ENCODE data around the gene FAM228B.
"Not testable (repeated sequence)": the region's sequence is repeated elsewhere in the genome, so short reads cannot be mapped to it uniquely, and the experiment has no call there.

FAM228B gene

DNA sequence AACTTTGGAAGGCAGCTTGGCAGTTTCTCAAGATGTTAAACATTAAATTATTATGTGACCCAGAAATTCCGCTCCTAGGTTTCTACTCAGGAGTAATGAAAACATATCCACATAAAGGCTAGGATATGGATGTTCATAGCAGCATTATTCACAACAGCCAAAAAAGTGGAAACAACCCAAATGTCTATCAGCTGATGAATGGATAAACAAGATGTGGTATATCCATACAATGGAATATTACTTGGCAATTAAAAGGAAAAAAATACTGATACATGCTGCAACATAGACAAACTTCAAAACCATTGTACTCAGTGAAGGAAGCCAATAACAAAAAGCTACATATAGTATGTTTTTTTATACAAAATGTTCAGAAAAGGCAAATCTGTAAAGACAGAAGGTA is 39.2 kb downstream of the FAM228B start:
- DNase-seq = no peak

DNA sequence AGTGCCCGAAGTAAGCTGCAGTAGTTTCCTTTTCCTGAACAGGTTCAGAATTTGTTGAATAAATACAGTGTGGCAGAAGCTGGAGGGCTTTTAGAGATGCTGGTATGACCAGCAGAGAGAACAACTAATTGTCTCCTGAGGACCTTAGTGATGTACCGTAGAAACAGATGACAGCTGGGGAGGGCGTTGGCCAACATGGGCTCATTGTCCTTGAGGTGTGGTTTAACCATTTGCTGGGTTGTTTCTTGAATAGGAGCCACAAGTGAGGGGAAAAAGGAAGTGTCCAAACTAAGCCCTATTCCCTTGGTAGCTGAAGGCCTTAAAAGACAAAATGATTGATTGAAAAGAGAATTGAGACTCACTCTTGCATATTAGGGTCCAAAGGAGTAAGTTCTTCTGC is 39.9 kb downstream of the FAM228B start:
- DNase-seq = no peak

DNA sequence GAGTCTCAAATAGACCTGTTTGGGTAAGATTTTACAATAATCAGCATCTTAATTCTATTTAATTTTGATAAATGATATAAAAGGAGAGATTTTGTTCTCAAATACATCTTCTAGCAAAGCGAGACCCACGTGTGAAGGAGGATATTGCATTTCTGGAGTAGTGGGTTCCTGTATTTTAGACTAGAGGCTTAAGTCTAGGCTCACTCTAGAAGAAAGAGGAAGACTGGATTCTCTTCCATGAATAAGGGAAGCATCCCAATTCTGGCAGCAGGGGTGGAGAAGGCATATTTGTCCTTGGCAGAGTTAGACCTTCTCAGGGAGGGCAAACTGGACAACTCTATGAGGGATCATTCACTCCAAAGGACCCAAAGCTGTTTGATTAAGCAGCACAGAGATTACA is 40.3 kb downstream of the FAM228B start:
- no peak for DNase-seq

DNA sequence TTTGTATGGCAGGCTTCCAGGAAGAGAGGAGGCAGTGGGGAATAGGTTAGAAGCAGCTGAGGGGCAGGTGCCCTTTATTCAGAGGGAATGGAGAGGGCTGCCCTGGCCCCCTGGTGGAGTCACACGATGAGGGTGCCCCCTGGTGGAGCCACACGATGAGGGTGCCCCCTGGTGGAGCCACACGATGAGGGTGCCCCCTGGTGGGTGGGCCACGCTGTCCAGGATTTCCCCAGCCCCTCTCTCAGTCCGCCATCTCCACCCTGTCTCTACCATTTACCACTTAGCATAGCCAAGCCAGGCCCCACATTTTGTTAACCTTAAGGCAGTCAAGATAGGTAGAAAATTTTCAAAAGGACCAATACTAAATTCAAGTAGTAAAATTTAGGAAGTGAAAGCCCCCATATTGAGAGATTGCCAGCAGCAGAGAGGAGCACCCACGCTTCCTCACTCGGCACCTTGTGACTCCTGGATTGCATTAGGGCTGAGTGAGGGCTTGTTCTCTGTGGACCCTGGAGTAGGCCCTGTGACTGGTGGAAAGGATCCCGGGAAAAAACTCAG is 41.2 kb downstream of the FAM228B start:
- no peak for DNase-seq

DNA sequence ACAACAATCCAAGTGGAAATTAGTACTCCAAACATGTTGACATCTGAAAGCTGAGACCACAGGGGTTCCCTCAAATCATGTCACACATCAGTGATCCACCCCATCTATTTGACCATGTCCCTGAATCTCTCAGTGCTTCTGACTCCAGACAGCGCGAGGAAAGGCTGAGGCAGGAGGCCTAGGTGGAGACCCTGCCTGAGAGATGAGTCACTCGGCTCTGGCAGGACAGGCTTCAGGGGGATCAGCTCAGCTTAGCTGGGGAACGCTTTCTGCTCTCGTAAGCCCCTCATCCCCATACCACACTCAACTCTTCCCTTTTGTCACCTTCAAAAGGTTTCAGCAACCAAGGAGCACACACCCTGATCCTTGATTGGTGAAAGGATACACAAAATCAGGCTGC is 45.8 kb downstream of the FAM228B start:
- no peak for DNase-seq

DNA sequence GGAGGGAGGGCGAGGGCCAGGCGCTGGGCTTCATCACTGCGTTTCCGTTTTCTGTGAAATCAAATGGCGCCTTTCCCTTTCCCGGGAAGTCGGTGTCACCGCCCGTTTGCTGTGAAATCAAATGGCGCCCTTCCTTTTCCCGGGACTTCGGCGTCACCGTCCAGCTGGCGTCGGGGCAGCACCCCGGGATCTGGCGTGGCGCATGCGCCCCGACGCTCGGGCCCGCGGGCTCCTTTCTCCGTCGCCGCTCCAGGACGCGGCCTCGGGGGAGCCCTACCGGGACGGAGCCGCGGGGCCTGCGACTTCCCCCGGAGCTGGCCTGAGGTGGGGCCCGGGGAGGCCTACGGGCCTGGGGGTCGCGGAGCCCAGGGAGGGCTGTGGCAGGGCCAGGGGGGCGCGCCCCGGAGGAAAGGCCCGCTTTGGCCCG is 51.6 kb downstream of the FAM228B start, which contains the start of gene FAM228A:
FAM228A (plus strand) TSS at position 203 of the 427 bp plus-strand sequence. CDS start 428 bp downstream, outside the sequence.
- no peak for DNase-seq

DNA sequence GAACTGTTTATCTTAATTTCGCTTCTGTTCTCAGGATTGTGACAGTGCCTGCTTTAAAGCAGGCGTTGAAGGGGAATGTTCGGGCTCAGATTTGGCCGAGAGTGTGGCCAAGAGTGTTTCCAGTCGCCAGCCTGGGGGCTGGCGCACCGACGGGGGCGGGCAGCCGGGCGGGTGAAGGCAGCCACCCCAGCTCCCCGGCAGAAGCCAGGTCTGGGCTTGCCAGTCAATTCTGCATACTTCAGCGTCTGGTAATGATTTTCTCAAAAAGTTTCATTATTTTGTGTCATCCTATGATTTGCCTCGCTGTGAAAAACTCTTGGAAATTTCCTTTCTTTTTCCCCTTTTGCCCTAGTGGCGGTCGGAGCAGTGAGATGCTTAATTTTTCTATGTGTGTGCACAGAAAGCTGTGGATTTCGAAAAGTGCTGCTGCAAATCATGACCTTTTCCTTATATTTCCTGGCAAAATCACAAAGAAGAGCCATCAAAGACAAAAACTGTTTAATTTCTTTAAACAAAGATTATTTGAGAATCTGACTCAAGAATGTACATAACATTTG is 52.4 kb downstream of the FAM228B start:
- no peak for DNase-seq

DNA sequence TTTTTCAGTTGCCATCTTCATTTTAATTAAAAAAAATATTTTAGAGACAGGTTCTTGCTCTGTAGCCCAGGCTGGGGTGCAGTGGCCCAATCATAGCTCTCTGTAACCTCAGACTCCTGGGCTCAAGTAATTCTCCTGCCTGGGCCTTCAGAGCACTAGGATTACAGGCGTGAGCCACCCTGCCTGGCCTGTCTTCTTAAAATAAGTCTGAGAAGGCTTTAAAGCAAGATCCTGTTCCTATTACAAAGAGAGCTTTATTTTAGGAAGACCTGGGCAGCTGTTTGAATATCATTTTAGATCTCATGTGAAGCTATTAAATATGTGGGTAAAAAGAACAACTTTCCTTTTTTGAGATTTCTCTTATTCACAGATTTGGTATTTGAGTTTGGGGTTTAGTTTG is 53.1 kb downstream of the FAM228B start:
- no peak for DNase-seq

DNA sequence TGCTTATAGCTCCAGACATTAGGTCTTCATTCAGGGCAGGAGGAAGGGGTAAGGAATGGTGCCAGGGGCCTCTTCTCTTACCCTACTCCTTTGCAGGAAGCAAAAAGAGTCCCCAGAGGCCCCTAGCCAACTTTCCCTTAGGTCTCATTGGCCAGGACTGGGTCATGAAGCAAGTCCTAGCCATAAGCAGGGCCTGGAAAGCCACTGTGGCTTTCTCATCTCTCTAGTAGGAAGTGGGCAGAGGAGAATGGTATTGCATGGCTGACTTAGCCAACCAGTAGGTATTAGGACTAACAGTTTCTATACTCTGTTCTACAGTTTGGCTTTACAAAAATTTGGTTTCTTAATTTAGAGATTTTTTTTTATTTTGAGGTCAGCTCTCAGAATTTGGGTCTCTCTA is 56.4 kb downstream of the FAM228B start:
- DNase-seq = no peak

DNA sequence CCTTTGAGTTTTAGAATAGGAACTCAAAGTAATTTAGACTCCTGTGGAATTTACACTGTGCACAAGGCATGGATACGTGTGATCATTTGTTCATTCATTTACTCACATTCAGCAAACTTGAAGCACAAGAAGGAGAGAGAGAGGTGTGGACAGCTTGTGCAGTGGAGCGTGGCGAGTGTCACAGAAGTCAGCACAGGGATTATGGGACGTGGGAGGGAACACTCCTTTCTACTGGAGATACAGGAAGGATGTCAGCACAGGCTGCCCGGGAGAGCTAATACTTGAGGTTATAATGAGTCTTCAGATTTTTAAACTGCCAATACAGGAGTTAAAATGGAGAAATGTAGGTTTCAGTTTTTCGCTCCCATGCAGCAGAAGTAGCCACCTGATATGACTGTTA is 58.6 kb downstream of the FAM228B start:
- peak in 1 of 2 experiments; percentile 4 for DNase-seq

DNA sequence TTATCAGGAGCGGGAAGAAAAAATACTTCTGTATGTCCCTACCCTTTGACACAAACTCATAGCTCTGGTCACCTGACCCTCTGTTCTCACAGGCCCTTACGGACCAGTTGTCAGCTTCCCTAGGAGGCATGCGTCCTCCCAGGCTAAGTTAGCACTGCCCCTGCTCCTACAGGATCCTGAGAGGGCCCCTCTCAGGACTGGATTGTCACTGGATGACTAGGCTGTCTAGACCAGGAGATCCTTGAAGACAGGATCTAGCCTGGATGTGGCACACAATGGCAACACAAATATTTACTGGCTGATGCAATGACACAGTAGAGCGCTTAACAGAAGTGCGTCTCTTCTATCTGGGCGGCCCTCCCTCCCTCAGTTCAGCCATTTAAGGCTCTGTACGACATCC is 59.2 kb downstream of the FAM228B start:
- no peak for DNase-seq

DNA sequence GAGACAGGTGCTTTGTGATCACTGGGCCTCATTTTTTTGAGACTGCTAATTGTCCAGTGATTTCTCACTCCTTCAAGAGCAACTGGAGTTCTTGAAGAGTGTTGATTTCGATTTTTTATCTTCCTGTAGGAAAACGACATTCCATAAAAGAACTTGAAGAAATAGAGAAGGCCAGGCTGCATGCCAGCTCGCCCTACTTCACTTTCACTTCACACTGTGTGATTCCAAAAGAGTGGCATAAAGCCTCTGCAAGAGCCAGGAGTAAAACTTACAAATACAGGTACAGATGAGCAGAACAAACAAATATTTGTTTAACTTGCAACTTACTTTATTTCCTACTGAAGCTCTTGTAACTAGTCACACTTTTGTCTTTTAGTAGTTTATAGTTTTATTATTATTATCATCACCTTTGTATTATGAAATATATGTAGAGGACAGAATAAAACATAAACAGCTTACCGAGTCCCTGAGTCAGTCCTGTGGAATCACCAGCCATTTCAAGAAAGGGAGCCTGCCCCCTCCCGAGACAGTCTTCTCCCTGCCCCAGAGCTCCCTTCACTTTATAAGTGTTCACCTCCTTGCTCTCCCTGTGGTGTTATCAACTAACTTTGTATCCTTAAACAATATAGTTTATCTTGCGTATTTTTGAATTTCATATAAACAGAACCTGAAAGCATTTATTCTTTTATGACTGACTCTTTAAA is 60.2 kb downstream of the FAM228B start:
- no peak for DNase-seq

DNA sequence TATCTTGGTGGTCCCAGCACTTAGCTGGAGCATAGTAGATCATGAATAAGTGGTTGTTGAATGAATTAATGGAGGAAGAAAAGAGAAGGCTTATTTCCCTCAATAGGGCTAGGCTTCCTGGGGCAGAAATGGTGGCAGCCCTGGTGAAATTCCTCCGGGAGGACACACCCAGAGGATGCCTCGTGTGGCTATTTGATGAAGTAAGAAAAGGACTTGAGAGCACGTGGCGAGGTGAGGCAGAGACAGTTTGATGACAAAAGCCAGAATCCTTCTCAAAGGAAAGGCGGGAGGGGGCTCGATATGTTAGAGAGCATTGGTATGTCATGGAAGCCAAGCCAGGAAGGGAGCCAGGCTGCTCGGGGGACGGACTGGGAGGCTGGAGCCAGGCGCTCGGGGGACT is 66.3 kb downstream of the FAM228B start:
- DNase-seq = no peak

DNA sequence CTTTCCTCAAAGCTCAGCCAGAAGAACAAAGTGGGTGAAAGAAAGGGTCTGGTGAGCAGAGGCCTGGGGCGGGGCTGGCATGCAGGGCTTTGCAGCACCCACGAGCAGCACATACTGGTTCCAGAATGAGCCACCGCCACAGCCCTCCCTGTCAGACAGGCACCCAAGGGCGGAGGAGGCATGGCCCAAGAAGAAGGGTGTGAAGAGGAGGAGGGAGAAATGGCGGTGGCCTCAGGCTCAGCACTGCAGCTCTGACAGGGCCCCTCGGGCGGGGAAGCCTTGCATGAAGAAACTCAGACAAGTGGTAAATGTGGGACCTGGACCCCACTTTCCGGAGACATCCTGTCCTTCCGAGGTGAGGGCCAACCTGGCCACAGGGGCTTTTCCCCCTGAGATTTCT is 67.2 kb downstream of the FAM228B start:
- DNase-seq = no peak

DNA sequence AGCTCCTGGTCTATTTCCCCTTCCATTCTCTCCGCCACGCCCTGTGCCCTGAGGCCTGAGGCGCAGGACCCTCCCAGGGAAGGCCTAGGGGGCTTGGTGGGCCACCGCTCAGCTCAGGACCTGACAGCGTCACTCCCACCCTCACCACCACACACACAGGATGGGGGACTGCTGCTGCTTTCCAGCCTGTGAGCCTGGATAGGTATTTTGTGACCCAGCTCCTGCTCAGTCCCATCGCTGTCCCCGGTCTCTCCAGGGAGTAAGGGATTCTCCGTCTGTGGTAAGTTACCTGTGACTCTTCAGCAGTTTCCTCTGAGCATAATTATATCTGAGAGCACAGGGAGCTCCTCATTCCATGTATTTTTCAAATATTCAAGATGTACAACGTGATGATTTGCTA is 67.9 kb downstream of the FAM228B start:
- no peak for DNase-seq

DNA sequence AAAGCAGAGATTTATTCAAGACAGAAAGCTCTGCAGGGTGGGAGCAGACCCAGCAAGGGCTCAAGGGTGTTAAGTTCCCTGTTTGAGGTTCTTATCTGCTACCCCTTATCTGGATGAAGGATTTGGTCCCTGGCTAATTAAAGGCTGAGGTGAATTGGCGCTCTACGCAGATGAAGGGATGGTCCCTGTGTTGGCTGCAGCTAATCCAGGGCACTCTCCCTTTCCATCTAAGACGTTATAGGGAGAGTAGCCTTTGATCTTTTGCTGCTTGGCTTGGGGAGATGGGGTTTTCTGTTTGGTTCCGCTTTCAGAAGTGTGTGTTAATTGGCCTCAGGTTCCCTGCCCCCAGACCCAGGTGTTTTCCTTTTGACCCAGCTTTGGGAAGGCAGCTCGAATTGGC is 68.6 kb downstream of the FAM228B start:
- no peak for DNase-seq

DNA sequence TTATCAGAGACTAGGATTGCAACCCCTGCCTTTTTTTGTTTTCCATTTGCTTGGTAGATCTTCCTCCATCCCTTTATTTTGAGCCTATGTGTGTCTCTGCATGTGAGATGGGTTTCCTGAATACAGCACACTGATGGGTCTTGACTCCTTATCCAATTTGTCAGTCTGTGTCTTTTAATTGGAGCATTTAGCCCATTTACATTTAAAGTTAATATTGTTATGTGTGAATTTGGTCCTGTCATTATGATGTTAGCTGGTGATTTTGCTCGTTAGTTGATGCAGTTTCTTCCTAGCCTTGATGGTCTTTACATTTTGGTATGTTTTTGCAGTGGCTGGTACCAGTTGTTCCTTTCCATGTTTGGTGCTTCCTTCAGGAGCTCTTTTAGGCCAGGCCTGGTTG is 73.9 kb downstream of the FAM228B start:
- DNase-seq = not testable (repeated sequence)

DNA sequence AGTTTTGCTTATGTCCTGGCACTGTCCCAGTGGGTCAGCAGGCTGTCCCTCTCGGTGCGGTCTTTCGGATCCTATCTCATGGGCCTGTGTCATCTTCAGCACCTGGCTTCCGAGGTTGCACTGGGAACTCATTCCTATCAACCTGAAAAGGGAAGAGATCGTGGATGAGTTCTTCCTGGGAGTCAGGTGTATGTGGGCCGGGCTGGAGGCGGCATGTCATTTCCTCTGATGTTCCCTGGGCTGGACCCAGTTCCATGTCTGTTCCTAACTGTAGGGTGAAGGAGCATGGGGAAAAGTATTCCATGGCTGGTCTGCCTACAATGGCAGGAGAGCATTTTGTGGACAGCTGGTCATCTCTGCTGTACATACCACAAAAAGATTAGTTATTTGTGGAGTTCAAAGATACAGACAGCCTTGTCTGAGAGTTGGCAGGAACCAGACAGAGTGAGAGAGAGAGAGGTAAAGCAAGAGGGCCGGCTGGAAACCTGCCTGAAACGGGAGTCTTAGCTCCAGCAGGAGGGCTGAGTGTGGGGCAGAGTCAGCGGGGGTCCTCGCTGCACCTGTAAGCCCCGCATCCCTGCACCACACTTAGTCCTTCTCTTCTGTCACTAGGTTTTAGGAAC is 76.8 kb downstream of the FAM228B start:
- DNase-seq = no peak

DNA sequence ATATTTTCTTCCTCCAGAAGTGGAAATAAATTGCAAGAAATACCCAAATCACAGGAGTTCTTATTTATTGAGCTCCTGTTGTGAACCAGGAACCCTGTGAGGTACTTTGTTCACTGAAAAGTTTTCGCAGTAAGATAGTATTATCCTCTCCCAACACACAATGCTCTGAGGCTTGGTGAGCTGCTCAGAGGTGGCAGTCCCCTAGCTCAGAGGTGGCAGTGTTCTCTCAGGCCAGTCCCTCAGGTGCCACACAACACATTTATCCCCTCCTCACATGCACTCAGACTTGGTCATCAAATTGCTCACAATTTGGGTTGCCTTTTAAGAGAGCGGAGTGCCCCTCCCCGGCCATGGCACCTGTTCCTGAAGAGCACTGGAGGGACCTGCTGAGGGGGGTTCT is 77.5 kb downstream of the FAM228B start:
- DNase-seq = no peak

DNA sequence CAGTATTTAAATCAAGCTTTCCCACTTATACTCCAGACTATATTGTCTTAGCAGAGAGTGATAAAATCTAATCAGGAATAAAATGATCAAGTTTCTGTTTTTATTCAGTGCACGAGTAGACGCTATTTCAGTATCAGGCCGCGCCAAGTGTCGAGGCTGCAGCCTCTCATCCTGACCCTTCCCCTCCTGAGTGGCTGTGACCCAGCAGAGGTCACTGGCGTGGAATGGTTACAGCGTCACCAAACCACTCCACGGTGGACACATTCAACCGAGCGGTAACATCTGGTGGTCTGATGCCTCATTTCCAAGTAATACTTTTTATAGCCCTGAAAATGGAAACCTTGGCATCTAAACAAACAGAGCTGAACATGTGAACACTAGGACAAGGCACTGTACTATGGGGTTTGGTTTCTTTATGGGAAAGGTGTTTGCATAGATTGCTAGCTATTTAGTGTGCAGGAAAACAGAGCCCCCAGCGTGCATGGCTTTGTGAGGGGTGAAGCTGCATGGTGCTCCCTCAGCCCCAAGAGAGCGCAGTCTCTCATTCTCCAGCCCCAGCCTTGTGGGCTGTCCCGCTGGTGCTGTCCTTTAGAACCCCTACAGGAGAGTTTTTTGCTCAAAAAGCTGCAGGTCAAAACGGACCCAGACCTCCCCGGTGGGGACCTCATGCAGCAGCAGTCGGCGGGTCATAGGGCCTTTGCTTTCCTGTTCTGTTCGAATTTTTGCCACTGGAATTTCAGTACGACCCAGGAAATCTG is 79.9 kb downstream of the FAM228B start:
- no peak for DNase-seq

DNA sequence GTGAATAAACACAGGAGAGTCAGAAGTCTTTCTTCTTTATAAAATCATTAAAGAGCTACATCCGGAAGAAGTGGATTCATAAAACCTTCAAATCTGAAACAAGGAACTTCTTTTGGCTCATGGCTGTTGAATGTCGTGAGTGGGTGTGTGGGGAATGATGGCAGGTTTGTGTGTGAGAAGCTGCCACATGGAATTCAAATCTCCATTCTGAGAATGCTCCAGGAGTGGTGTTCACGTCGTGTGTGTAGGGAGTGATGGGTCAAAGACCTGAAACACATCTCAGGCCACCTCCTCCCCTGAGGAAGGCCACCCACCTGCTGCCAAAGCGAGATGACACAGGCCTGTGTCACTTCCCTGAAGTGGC is 80.5 kb downstream of the FAM228B start:
- DNase-seq = no peak

DNA sequence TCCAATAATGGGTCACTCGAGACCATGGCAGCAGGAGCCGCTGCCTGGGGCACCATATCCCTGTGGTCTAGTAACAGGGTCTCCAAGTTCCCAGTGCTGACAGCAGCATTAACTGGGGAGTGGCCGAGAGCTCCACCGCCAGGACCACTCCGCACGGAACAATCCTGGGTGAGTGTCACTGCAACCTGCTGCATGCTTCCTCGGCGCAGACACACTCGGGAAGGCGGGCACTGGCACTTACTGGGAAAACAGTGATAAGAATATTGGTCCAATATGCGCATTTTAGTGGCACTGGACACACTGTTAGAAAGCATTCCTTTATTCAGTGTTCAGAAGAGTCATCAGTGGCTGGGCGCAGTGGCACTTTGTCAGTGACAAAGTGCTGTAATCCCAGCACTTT is 81.2 kb downstream of the FAM228B start:
- no peak for DNase-seq

DNA sequence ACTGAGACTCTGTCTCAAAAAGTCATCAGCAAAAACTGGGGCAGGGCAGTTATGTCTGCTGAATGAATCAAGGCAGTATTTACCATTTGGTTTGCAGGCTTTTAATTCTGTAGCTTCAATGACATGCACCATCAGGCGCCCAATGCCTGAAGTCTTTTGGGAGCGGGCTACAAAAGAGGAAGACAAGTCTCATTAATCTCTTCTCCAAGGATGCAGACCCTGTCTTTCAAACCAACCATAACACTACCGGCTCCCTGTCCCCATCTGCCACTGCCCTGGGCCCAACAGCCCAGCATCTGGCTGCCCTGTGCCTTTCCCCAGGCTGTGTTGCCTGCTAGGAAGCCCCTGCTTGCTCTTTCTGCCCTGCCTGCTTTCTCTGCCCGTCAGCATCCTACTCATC is 81.9 kb downstream of the FAM228B start:
- DNase-seq = no peak

DNA sequence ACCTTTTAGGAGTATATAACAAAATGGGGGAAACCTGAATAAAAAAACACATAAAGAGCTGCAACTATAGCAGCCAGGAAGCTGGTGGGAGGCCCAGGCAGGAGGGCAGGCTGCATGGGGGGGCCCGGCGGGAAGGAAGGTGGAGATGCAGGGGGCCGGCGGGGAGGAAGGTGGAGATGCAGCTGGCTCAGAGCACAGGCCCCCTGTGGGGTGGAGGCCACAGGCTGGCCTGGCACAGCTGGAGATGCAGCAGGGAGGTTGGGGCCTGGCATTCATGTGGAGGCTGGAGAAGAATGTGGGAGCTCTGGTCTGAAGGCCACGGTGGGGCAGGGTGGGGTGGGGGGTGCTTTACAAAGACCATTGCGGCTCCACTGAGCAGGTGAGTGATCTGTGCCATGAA is 83.0 kb downstream of the FAM228B start:
- DNase-seq = no peak

All from NCI-H187 (cell line).